Endodermal cell (in vitro differentiated cells): Measurements from ENCODE around the gene KLHL3. TPM values are rescaled to one million over a fixed set of nuclear protein-coding genes. Genes with fewer than 3 reads are reported as not detected.
A peak's percentile ranks its signal among the peaks of the same experiment; 100 is the strongest.

ENCODE experiments used
- DNase-seq: peaks from one replicate; pipeline ENCODE4 v3.0.0-alpha.2; 2017
- H3K27ac ChIP-seq: 2 replicates; pipeline ENCODE4 v1.5.1; 2013; ENCODE audit warnings: mild to moderate bottlenecking, low read depth, low read length, moderate library complexity
- H3K27me3 ChIP-seq: 2 replicates; pipeline ENCODE4 v1.6.1; 2013; ENCODE audit warnings: mild to moderate bottlenecking, low read length, moderate library complexity; ENCODE audit not compliant: insufficient read depth, control insufficient read depth, poor library complexity, severe bottlenecking
- H3K36me3 ChIP-seq: 2 replicates; pipeline ENCODE4 v1.7.0; 2013; ENCODE audit warnings: mild to moderate bottlenecking, low read length, moderate library complexity; ENCODE audit not compliant: control insufficient read depth, insufficient read depth
- H3K4me1 ChIP-seq: one replicate; pipeline ENCODE4 v1.7.0; 2013; ENCODE audit warnings: low read length; ENCODE audit not compliant: control insufficient read depth, insufficient read depth
- H3K4me3 ChIP-seq: 2 replicates; pipeline ENCODE4 v1.5.1; 2013; ENCODE audit warnings: mild to moderate bottlenecking, low read length, moderate library complexity
- H3K9ac ChIP-seq: 2 replicates; pipeline ENCODE4 v1.6.1; 2013; ENCODE audit warnings: mild to moderate bottlenecking, low read length, moderate library complexity; ENCODE audit not compliant: poor library complexity, severe bottlenecking; ENCODE audit errors: extremely low read depth
- H3K9me3 ChIP-seq: 2 replicates; pipeline ENCODE4 v1.6.1; 2013; ENCODE audit warnings: mild to moderate bottlenecking, low read length, moderate library complexity; ENCODE audit not compliant: control insufficient read depth
- H3K27ac Mint-ChIP-seq: 2 replicates; pipeline ENCODE4 v1.8.0; 2020; ENCODE audit warnings: mixed read lengths
- H3K27me3 Mint-ChIP-seq: 2 replicates; pipeline ENCODE4 v1.8.0; 2021; ENCODE audit warnings: mild to moderate bottlenecking, mixed read lengths; ENCODE audit not compliant: insufficient read depth
- H3K36me3 Mint-ChIP-seq: 2 replicates; pipeline ENCODE4 v1.8.0; 2020; ENCODE audit warnings: low read depth, mixed read lengths
- H3K4me1 Mint-ChIP-seq: 2 replicates; pipeline ENCODE4 v1.8.0; 2020; ENCODE audit warnings: mixed read lengths
- H3K4me3 Mint-ChIP-seq: 2 replicates; pipeline ENCODE4 v1.8.0; 2020; ENCODE audit warnings: mild to moderate bottlenecking, moderate library complexity, mixed read lengths
- H3K9me3 Mint-ChIP-seq: 2 replicates; pipeline ENCODE4 v1.8.0; 2020; ENCODE audit warnings: mild to moderate bottlenecking, mixed read lengths
- CTCF ChIP-seq: fragments of 200-600 bp; sonication (generic); conservative IDR thresholded peaks from 2 replicates; pipeline ENCODE4 v1.5.0; 2021; ENCODE audit warnings: antibody characterized with exemption, mild to moderate bottlenecking
- WGBS, 2 experiments: methylation state at CpG; one replicate each; pipeline versions ENCODE4 v1.1.5 to v1.1.7; 2013; ENCODE audit warnings: missing lambda C conversion rate in 2 of 2, mixed read lengths in 1 of 2; ENCODE audit not compliant: insufficient coverage in 1 of 2, insufficient read length in 1 of 2; 5-methylcytosine and 5-hydroxymethylcytosine counted together
- total RNA-seq, 2 donors: library from RNA; stranded (reverse); fragmentation: NEBNext Ultra II Directional in 1 of 2; extraction: Animal tissue kit (Norgen Biotek cat#: 25700) in 1 of 2; gene quantifications; 2 replicates in 1 of 2; 3 replicates in 1 of 2; pipeline ENCODE4 v1.2.1, GENCODE V29; 2021

KLHL3 gene
- total RNA-seq, 2 donors from 2014 or later = 17.5 to 19.4 TPM

GRCh38 chr5:137754961-137755762 is 19.3 kb upstream of the KLHL3 start:
- Mint-ChIP-seq H3K4me1 (peaks cover 12% of the 10 kb centered on the region), H3K27ac (peak overlapping the region; percentile 100), H3K27me3 (peaks cover 23% of the 10 kb centered on the region), H3K4me3 (peak overlapping the region; percentile 96), H3K36me3 (peaks cover 17% of the 10 kb centered on the region), H3K9me3 (peaks cover 8% of the 10 kb centered on the region)
- DNase-seq = no peak
- TF ChIP-seq CTCF = no peak
- H3K27me3 ChIP-seq = no peaks in the 10 kb centered on the region
- peaks cover 7% of the 10 kb centered on the region for H3K9me3 ChIP-seq
- no peaks in the 10 kb centered on the region for H3K4me1 ChIP-seq
- H3K27ac ChIP-seq = peak overlapping the region; percentile 100
- peak overlapping the region; percentile 99 for H3K9ac ChIP-seq
- WGBS, 2 experiments = 34 to 35% methylated on average over 29 to 36 of the region's 36 CpGs
- H3K36me3 ChIP-seq = peaks cover 26% of the 10 kb centered on the region
- peak overlapping the region; percentile 99 for H3K4me3 ChIP-seq

- peaks cover 31% of the 10 kb centered on the region for H3K36me3 ChIP-seq
- peak; percentile 98 for DNase-seq
- Mint-ChIP-seq H3K9me3 (peaks cover 3% of the 10 kb centered on the region), H3K4me1 (peaks cover 13% of the 10 kb centered on the region), H3K27me3 (peaks cover 18% of the 10 kb centered on the region), H3K4me3 (peak within 1 kb of the TSS; percentile 96), H3K27ac (peak within 1 kb of the TSS; percentile 100), H3K36me3 (peaks cover 19% of the 10 kb centered on the region)
- peak within 1 kb of the TSS; percentile 100 for H3K27ac ChIP-seq
- peak within 1 kb of the TSS; percentile 99 for H3K9ac ChIP-seq
- no peaks in the 10 kb centered on the region for H3K4me1 ChIP-seq
- WGBS, 2 experiments = 0% methylated on average over 29 to 78 of the region's 79 CpGs
- no peak for TF ChIP-seq CTCF
- no peaks in the 10 kb centered on the region for H3K9me3 ChIP-seq
- no peaks in the 10 kb centered on the region for H3K27me3 ChIP-seq
- peak within 1 kb of the TSS; percentile 99 for H3K4me3 ChIP-seq
Observed at GRCh38 chr5:137754188-137754960, 18.5 kb upstream of the KLHL3 start, which contains the start of gene HNRNPA0. Gene HNRNPA0, minus strand, starts transcription at chr5:137754363. Its CDS starts 297 bp downstream, at chr5:137754066.

- Histone ChIP-seq H3K9ac (peak overlapping the region; percentile 99), H3K4me1 (no peaks in the 10 kb centered on the region), H3K9me3 (no peaks in the 10 kb centered on the region), H3K27me3 (no peaks in the 10 kb centered on the region), H3K4me3 (peak overlapping the region; percentile 99), H3K36me3 (peaks cover 31% of the 10 kb centered on the region), H3K27ac (peak overlapping the region; percentile 100)
- TF ChIP-seq CTCF = no peak
- Mint-ChIP-seq H3K4me3 (peak overlapping the region; percentile 96), H3K36me3 (peaks cover 19% of the 10 kb centered on the region), H3K27ac (peak overlapping the region; percentile 100), H3K9me3 (no peaks in the 10 kb centered on the region), H3K4me1 (peaks cover 13% of the 10 kb centered on the region), H3K27me3 (peaks cover 13% of the 10 kb centered on the region)
- WGBS, 2 experiments = 0 to 1% methylated on average over 22 to 45 of the region's 45 CpGs
- DNase-seq = no peak
Observed at GRCh38 chr5:137753691-137754187, 17.9 kb upstream of the KLHL3 start.
